Urinary bladder (tissue), 4 donors: Measurements from ENCODE around the gene WEE1. TPM values are rescaled to one million over a fixed set of nuclear protein-coding genes. Genes with fewer than 3 reads are reported as not detected.
A peak's percentile ranks its signal among the peaks of the same experiment; 100 is the strongest.
"Not testable (repeated sequence)": the region's sequence is repeated elsewhere in the genome, so short reads cannot be mapped to it uniquely, and the experiment has no call there.

Source experiments
- DNase-seq: peaks from one replicate; pipeline ENCODE4 v3.0.0-alpha.2; 2015; ENCODE audit errors: extremely low spot score
- H3K27ac ChIP-seq: one replicate; pipeline ENCODE4 v1.5.1; 2013; ENCODE audit warnings: low read depth, mild to moderate bottlenecking, moderate library complexity
- H3K36me3 ChIP-seq: one replicate; pipeline ENCODE4 v1.6.1; 2013; ENCODE audit warnings: mild to moderate bottlenecking, moderate library complexity; ENCODE audit not compliant: insufficient read depth
- H3K4me1 ChIP-seq: one replicate; pipeline ENCODE4 v1.6.1; 2013; ENCODE audit warnings: mild to moderate bottlenecking, moderate library complexity; ENCODE audit not compliant: insufficient read depth
- H3K4me3 ChIP-seq: one replicate; pipeline ENCODE4 v1.5.1; 2013; ENCODE audit warnings: low read depth, low read length
- WGBS: extraction: QIAGEN DNeasy Blood & Tissue Kit; methylation state at CpG from one replicate; pipeline ENCODE4 v1.1.7; 2013; 5-methylcytosine and 5-hydroxymethylcytosine counted together
- polyA plus RNA-seq: library from polyadenylated mRNA; stranded (reverse); fragments of 200-250 nt; gene quantifications from one replicate; pipeline ENCODE4 v1.2.3, GENCODE V29; 2013
- total RNA-seq: library from RNA; depleted of rRNA; stranded (reverse); fragments of >200 nt; gene quantifications from one replicate; pipeline ENCODE4 v1.2.3, GENCODE V29; 2014
- donor health status: healthy with polysubstance abuse.
- donor health status: healthy.

WEE1 gene
- total and polyA plus RNA-seq, 2 donors: 25.1 to 95.5 TPM

DNA sequence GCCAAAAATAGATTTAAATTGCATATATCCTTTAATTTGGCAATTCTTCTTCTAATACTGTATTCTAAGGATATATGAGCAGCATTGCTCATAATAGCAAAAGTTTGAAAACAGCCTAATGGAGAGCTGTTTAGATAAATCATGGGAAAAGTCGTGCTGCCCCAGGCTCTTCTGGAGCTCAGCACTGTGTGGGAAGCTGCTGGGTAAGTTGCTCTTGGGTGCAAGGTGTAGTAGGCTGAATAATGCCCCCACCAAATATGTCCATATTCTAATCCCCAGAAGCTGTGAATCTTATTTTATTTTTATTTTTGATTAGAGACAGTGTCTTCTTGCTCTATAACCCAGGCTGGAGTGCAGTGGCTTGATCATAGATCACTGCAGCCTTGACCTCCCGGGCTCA is 34.9 kb upstream of the WEE1 start:
- Histone ChIP-seq H3K4me3 (no peak overlapping the region), H3K4me1 (no peaks in the 10 kb centered on the region), H3K36me3 (no peaks in the 10 kb centered on the region), H3K27ac (no peak overlapping the region)
- no peak for DNase-seq
- WGBS: 84% methylated on average over 2 of the region's 2 CpGs

DNA sequence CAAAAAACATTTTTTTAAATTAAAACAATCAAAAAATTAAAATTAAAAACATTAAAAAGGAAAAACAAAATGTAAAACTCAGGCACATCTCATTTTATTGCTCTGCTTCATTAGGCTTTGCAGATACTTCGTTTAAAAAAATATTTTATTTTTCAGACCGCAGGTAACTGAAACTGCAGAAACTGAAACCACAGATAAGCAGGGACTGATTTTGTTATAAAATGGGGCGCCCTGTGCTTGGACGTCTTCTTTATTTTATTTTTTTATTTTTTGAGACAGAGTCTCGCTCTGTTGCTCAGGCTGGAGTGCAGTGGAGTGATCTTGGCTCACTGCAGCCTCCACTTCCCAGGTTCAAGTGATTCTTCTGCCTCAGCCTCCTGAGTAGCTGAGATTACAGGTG is 24.3 kb upstream of the WEE1 start:
- WGBS: 90% methylated on average over 5 of the region's 5 CpGs
- not testable (repeated sequence) for H3K4me3 ChIP-seq, DNase-seq, H3K36me3 ChIP-seq, H3K4me1 ChIP-seq, H3K27ac ChIP-seq

DNA sequence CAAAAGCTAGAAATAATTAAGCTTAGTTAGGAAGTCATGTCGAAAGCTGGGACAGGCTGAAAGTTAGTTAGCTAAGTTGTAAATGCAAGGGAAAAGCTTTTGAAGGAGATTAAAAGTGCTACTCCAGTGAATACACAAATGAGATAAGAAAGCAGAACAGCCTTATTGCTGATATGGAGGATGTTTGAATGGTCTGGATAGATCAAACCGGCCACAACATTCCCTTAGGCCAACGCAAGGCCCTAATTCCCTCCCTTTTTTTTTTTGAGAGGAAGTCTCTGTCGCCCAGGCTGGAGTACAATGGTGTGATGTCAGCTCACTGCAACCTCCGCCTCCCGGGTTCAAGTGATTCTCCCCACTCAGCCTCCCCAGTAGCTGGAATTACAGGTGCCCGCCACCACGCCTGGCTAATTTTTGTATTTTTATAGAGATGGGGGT is 23.3 kb upstream of the WEE1 start:
- 71% methylated on average over 8 of the region's 8 CpGs for WGBS
- Histone ChIP-seq H3K36me3 (no peaks in the 10 kb centered on the region), H3K27ac (no peak overlapping the region), H3K4me1 (no peaks in the 10 kb centered on the region), H3K4me3 (no peak overlapping the region)
- DNase-seq: no peak

DNA sequence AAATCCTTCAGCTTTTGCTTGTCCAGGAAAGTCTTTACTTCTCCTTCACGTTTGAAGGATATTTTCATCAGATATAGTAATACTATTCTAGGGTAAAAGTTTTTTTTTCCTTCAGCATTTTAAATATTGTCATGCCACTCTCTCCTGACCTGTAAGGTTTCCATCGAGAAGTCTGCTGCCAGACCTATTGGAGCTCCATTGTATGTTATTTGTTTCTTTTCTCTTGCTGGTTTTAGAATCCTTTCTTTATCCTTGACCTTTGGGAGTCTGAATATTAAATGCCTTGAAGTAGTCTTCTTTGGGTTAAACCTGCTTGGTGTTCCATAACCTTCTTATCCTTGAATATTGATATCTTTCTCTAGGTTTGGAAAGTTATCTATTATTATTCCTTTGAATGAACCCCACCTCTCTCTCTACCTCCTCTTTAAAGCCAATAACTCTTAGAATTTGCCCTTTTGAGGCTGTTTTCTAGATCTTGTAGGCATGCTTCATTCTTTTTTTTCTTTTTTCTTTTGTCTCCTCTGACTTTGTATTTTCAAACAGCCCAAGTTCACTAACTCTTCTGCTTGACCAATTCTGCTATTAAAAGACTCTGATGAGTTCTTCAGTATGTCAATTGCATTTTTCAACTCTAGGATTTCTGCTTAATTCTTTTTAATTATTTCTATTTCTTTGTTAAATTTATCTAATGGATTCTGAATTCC is 12.0 kb upstream of the WEE1 start:
- Histone ChIP-seq H3K4me1 (no peaks in the 10 kb centered on the region), H3K27ac (no peak overlapping the region), H3K36me3 (no peaks in the 10 kb centered on the region), H3K4me3 (no peak overlapping the region)
- WGBS: 94% methylated on average over 2 of the region's 2 CpGs
- DNase-seq: no peak

DNA sequence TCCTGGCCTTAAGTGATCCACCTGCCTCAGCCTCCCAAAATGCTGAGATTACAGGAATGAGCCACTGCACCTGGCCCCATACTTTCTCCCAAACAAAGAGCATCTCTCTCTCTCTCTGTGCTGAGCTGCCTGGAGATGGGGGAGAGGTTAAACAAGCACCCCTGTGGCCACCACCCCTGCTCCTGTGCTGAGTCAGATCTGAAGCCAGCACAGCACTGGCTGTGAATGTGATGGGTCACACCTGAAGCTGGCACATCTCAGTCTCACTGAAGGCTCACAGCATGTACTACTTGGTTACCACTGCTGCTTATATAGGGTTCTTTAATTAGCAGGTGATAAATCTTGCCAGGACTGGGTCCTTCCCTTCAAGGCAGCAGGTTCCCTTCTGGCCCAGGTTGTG is 10.8 kb upstream of the WEE1 start:
- H3K36me3 ChIP-seq: no peaks in the 10 kb centered on the region
- H3K4me1 ChIP-seq: peaks cover 2% of the 10 kb centered on the region
- no peak overlapping the region for H3K4me3 ChIP-seq
- no peak overlapping the region for H3K27ac ChIP-seq
- DNase-seq: no peak

DNA sequence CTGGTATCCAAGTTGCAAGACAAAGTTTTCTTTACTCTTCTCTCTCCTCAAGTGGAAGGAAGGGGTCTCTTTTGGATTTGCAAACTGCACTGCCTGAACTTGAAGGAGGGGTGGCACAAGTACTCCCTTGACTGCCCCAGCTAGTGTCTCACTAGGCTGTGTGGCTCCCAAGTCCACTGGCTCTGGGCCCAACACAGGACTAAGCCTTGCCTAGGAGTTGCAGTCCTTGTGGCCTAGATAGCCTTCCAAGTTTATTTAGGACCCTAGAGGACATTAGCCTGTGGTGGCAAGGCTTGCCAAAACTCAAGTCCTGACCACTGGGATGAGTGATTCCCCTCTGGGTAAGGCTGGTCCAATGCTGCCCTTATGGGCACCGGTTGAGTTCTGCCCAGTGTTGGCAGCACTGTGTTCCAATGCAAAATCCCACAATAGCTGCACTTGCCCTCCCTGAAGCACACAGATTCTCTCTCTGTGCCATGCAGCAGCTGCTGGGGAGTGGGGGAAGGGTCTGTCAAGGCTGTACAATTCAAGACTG is 10.2 kb upstream of the WEE1 start:
- Histone ChIP-seq H3K36me3 (no peaks in the 10 kb centered on the region), H3K4me3 (no peak overlapping the region), H3K27ac (no peak overlapping the region), H3K4me1 (peaks cover 2% of the 10 kb centered on the region)
- DNase-seq: no peak
- 90% methylated on average over 1 of the region's 1 CpG for WGBS

DNA sequence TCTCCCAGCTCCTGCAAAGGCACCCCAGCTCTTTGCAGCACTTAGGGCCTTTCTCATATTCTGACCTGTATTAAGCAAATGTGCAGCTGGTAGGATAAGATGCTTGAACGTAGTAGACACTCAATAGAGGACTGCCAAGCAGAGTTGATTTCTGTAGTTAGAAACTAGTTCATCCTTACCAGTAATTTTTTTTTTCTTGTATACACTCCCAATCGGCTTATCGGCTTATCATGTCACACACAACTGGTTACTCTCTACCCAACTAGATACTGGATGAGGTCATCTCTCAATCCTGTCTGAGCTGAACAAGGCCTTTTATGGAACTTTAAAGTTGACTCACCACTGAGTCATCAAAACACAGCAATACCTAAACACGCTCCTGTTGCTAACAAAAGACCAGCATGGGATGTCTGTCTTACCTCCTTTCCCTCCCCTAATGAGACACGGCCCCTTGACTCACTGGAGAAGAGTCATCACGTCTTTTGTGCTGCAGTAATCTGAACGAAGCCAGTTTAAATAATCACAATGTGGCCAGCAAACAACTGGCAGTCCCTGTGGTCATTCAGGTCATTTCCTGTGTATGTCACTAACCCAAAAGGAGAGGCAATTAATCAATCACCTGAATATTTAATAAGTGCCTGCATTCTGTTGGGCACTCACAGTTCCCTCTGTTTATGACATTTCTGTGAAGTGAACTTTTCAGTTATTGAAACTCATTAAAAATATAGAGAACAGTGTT is 7.5 kb upstream of the WEE1 start:
- H3K4me1 ChIP-seq: peaks cover 2% of the 10 kb centered on the region
- no peak overlapping the region for H3K4me3 ChIP-seq

DNA sequence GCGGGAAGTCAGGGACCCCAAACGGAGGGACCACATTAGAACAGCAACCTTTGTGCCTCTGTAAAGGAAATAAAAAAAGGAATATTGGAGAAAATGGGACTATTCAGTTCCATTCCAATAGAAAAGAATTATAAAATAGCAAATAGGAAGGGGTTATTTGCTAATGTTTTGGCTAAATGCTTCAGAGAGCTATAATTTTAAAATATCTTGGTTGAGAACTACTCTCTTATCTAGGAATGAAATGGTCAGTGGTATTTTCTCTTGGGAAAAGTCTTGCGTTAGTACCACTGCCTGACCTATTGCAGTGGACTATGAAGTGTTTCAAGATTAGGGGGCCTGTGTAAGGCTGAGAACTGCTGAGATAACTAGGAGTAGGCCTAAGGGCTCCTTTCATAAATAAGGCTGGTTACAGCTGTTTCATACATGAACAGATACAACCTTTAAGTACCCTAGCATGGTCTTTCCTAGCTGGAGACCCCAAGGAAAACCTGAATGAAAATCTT is 6.9 kb upstream of the WEE1 start:
- H3K4me1 ChIP-seq: peaks cover 2% of the 10 kb centered on the region
- H3K4me3 ChIP-seq: no peak overlapping the region
- H3K27ac ChIP-seq: peak overlapping the region; percentile 89
- H3K36me3 ChIP-seq: no peaks in the 10 kb centered on the region
- DNase-seq: no peak
- WGBS: 52% methylated on average over 3 of the region's 3 CpGs

More for the DNA sequence above, 7.5 kb upstream of the WEE1 start:
- no peaks in the 10 kb centered on the region for H3K36me3 ChIP-seq
- WGBS: 7% methylated on average over 7 of the region's 7 CpGs
- DNase-seq: peak; percentile 89
- H3K27ac ChIP-seq: peak overlapping the region; percentile 89

DNA sequence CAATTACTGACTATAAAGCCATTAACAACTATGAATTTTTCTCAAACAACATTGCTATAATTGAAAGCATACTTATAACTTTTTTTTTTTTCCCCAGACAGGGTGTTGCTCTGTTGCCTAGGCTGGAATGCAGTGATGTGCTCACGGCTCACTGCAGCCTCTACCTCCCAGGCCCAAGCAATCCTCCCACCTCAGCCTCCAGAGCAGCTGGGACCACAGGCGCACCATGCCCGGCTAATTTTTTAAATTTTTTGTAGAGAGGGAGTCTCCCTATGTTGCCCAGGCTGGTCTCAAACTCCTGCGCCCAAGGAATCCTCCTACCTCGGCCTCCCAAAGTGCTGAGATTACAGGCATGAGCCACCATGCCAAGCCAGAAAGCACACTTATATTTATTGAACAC is 6.1 kb upstream of the WEE1 start:
- Histone ChIP-seq H3K4me3 (no peak overlapping the region), H3K36me3 (no peaks in the 10 kb centered on the region), H3K27ac (peak overlapping the region; percentile 78), H3K4me1 (peaks cover 2% of the 10 kb centered on the region)
- WGBS: 89% methylated on average over 5 of the region's 5 CpGs
- DNase-seq: no peak

DNA sequence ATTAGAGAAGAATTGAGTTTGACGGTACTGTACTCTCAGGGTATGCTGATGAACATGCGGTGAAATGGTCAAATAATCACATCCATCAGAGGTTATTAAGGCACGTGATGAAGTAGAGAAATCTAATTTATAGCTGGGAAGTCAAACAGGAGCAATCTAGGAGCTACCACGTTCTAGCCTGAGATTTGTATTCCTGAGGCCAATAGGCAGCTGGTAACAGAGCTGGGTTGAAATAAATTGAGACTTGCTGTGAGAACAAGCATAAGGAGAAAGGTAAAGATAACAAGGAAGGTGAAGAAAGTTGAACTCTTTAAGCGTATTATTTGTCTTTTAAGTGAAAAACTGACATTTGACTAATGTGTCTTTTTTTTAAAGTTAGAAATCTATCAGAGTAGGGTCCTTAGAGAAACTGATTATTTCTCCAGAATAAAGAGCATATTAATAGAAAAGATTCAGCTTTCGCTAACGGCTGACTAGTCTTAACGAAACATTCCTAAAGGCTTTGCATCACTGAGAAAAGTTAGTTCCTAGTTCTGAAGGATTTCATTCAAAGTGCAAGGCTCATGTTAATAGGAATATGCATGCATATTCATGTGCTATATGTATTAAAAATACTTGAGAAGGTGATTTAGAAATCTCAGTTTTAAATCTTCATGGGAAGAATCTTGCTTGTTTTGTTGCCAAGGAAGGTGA is 5.2 kb upstream of the WEE1 start:
- DNase-seq: no peak
- Histone ChIP-seq H3K4me1 (peaks cover 2% of the 10 kb centered on the region), H3K4me3 (no peak overlapping the region), H3K36me3 (no peaks in the 10 kb centered on the region), H3K27ac (peak overlapping the region; percentile 74)
- WGBS: 50% methylated on average over 8 of the region's 8 CpGs

DNA sequence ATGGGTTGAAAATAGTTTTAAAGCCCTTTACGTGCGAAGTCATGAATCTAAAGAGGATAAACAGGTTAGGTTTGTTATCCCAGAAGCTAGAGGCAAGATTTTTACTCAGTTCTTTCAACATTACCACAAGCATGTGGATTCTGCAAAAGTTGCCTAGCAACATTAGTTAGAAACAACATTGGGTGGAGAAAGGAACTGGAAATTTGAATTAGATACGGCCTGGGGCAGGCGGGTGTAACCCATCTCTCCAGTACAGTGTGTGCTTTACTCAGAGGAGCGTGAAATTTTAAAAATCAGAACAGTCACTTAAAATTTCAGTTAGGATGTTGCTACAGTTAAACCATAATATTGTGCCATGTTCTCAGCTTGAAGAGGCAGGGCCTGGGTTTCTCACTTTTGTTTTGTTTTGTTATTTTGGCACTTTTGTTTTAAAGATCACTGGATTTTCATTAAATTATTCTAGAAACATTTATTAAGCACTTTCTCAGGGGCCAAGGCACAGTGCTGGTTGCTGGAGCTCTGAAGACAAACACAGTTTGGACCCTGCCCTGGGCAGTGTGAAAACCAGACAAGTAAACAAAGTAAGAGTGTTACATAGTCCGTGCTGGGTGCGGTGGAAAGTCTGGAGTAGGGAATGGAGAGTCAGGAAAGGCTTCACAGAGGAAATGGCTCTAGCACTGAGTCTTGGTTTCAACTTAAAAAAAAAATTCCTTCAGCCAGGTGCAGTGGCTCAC is 4.4 kb upstream of the WEE1 start:
- no peak overlapping the region for H3K4me3 ChIP-seq
- peak overlapping the region; percentile 75 for H3K27ac ChIP-seq
- 10% methylated on average over 7 of the region's 7 CpGs for WGBS
- H3K36me3 ChIP-seq: no peaks in the 10 kb centered on the region
- peak; percentile 94 for DNase-seq
- peaks cover 2% of the 10 kb centered on the region for H3K4me1 ChIP-seq

DNA sequence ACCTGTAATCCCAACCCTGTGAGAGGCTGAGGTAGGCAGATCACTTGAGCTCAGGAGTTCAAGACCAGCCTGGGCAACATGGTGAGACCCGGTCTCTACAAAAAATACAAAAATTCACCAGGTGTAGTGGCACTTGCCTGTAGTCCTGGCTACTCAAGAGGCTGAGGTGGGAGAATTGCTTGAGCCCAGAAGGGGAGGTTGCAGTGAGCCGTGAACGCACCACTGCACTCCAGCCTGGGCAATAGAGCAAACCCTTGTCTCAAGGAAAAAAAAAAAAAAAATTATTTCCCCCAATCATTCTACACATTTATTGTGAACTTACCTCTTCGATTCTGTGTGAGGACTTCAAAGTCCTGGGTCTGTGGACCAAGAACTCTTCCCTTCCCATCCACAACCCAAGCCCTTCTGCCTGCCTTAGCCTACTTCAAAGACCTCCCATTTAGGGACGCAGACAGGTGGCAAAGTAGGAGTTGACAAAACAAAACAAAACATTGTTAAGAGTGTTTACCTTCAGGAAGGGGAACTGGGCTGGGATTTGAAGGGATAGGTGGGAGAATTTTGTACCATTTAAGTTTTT is 3.8 kb upstream of the WEE1 start:
- peaks cover 2% of the 10 kb centered on the region for H3K4me1 ChIP-seq
- no peak overlapping the region for H3K4me3 ChIP-seq
- peak overlapping the region; percentile 75 for H3K27ac ChIP-seq
- WGBS: 92% methylated on average over 5 of the region's 5 CpGs
- H3K36me3 ChIP-seq: no peaks in the 10 kb centered on the region
- DNase-seq: no peak
